Measurements from ENCODE around the gene OR2T10.

- TF ChIP-seq EZH2 (IDR thresholded peaks at IDR 0.05; ENCODE audit: insufficient read depth, poor library complexity, severe bottlenecking) (no peak), EZH2phosphoT487 (IDR thresholded peaks at IDR 0.05; ENCODE audit: insufficient read depth, low read depth) (no peak)
Measured at GRCh38 chr1:248593226-248593625, 4.3 kb downstream of the OR2T10 start.
